RCC 7860 (cell line): ENCODE measurements around the gene SCN4A.
"Not testable (repeated sequence)": the region's sequence is repeated elsewhere in the genome, so short reads cannot be mapped to it uniquely, and the experiment has no call there.

ENCODE experiments used
- DNase-seq: peaks from one replicate; pipeline ENCODE4 v3.0.0-alpha.2; 2015; ENCODE audit warnings: low spot score
- FAIRE-seq: peaks from 2 replicates; lab custom pipeline; 2012; peaks lifted over from hg19 to GRCh38; lab: Jason Lieb, UNC

SCN4A gene

GRCh38 chr17:63972796-63973195 lies at the start of gene SCN4A:
Gene SCN4A, minus strand, starts transcription at chr17:63972918. Its CDS starts 77 bp downstream, at chr17:63972841.
- FAIRE-seq, result no peak

GRCh38 chr17:64020056-64020766 lies 47.5 kb upstream of the SCN4A start, which contains the start of gene ICAM2:
Gene ICAM2, minus strand, starts transcription at chr17:64020633. Its CDS starts 13,942 bp downstream, at chr17:64006691.
- no peak for DNase-seq
- FAIRE-seq, result no peak

More at GRCh38 chr17:63972796-63973195, at the start of gene SCN4A:
- DNase-seq, result no peak

GRCh38 chr17:64019551-64019961 lies 46.8 kb upstream of the SCN4A start:
- not testable (repeated sequence) for FAIRE-seq

DNA sequence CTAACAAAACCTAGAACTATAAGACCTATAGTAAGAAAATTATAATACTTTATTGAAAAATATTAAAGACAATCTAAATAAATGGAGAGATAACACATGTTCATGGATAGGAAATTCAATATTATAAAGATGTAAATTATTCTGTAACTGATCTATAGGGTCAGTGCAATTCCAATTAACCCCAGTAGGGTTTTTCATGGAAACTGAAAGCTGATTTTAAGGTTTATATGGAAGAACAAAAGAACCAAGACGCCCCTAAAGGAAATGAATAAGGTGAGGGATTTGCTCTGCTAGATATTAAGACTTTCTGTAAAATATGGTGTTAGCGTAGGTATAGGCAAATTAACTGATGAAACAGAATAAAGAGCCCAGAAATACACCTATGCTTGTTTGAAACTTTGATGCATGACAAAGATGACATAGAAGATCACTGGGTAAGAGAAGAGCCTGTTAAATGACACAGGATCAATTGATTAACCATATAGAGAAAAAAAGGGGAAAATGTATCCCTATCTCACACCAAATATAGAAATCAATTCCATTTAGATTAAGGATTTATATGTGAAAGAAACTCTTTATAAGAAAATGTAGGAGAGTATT lies 44.8 kb upstream of the SCN4A start:
- DNase-seq, result no peak
- FAIRE-seq, result no peak

More at GRCh38 chr17:64019551-64019961, 46.8 kb upstream of the SCN4A start:
- not testable (repeated sequence) for DNase-seq

DNA sequence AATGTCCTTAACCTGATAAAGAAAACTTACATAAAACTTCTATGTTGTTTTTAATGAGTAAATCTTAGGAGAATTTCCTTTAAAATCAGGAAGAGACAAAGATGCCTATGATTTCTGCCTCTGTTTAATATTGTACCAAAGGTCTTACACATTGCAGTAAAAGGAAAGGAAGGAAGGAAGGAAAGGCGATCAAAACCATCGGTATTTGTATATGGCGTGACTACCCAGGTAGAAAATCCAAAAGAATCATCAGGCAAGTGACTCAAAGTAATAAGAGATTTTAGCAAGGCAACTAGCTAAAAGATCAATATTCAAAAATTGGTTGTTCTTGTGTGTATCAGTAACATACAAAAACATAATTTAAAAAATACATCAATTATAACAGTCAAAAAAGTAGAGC lies 44.3 kb upstream of the SCN4A start:
- DNase-seq (no peak), FAIRE-seq (no peak)

GRCh38 chr17:64016231-64016784 lies 43.6 kb upstream of the SCN4A start:
- DNase-seq (no peak), FAIRE-seq (no peak)

GRCh38 chr17:64015447-64015846 lies 42.7 kb upstream of the SCN4A start:
- DNase-seq (no peak), FAIRE-seq (no peak)

DNA sequence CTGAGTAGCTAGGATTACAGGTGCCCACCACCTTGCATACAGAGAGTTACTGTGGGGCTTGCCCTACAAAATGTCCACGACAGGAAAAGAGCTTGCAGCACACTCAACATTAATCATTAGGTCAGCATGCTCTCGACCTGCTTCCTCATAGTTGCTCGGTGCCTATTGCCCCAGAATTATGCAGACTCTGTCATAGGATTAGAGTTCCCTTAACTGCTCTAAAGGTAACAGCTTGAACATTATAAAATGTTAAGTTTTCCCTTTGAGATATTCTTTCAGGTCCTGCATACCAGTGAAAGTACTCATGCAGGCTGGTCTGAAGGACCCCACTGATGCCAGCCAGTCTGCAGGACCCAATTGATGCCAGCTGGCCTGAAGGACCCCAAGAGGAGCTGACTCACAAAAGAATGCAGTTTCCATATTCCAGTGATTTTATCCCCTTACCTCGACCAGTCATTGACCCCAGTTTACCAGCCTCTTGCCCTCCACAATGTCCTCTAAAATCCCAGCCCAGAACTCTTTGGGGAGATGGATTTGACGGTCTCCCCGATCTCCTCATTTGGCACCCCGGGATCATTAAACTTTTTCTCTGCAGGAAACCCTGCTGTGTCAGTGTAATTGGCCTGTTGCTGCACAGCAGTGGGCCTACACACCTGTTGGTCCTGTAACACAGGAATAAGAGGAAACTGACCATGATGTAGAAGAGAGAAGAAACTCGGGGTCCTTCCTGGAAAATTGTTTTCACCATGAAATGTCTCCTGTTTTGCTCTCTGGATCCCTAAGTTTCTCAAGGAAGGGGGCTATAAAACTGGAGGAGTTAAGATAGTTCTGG lies 37.1 kb upstream of the SCN4A start:
- FAIRE-seq (no peak), DNase-seq (no peak)

GRCh38 chr17:64008830-64009229 lies 36.1 kb upstream of the SCN4A start:
- FAIRE-seq (no peak), DNase-seq (no peak)

- DNase-seq (no peak), FAIRE-seq (no peak)
Observed at GRCh38 chr17:64008346-64008745, 35.6 kb upstream of the SCN4A start.

DNA sequence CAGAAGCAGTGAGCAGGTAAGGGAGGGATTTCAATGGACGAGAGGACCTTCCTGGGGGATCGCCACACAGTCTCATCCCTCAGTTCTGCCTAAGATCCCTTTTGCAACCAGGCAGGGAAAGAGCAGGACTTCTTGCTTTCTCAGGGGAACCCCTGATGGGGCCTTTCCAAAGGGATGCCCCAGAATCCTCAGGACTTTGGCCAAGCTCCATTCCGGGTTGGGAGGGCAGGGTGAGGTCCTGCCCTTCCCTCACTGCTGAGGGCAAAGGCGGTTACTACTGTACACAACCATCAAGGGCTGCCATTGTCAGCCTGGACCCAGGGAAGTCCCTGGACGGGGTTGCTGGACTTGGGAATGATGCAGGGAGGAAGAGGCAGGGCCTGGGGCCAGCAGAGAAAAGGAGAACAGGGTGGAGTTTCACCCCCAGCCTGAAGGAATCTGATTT lies 35.1 kb upstream of the SCN4A start:
- no peak for FAIRE-seq

DNA sequence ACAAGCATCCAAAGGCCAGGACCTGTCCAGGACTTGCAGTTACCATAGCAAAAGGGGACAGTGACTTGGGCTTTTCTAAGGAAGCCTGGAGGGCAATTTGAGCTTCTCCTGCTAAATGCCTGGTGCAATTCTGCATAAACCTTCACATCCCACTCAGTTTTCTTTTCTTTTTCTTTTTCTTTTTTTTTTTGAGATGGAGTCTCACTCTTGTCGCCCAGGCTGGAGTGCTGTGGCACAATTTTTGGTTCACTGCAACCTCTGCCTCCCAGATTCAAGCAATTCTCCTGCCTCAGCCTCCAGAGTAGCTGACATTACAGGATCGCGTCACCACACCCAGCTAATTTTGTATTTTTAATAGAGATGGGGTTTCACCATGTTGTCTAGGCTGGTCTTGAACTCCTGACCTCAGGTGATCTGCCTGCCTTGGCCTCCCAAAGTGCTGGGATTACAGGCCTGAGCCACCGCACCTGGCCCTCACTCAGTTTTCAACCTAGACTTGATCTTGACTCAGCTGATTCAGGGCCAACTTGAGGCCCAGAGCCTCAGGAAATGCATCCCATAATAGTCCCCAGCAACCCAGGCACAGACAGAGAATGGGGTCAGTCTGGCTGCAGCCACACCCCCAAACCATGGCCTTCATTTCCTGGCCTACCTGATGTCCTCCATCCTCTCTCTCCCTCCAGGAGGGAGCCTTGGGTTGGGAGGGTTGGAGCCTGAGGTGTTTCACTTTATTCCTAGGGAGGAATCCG lies 34.5 kb upstream of the SCN4A start:
- not testable (repeated sequence) for FAIRE-seq

More for the DNA sequence above, 35.1 kb upstream of the SCN4A start:
- no peak for DNase-seq

GRCh38 chr17:64006361-64007088 lies 33.8 kb upstream of the SCN4A start:
- DNase-seq, result no peak
- FAIRE-seq, result no peak

More for the DNA sequence above, 34.5 kb upstream of the SCN4A start:
- DNase-seq, result not testable (repeated sequence)

DNA sequence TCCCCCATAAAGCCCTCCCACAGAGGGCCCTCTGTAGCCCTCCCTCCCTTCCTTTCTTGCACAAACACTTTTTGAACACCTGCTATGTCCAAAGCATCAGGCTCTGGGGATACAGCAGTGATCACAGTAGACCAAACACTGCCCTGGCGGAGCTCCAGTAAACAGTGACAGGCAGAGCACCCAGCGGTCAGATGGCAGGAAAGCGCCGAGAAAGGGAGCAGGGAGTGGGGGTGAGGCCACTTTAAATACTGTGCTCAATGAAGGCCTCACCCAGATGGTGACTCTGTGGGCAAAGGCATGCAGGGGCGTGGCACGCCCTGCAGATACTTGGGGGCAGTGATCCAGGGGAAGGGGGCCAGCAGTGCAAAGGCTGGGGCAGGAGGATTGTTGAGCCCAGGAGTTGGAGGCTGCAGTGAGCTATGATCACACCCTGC lies 33.0 kb upstream of the SCN4A start:
- FAIRE-seq, result no peak
- no peak for DNase-seq

DNA sequence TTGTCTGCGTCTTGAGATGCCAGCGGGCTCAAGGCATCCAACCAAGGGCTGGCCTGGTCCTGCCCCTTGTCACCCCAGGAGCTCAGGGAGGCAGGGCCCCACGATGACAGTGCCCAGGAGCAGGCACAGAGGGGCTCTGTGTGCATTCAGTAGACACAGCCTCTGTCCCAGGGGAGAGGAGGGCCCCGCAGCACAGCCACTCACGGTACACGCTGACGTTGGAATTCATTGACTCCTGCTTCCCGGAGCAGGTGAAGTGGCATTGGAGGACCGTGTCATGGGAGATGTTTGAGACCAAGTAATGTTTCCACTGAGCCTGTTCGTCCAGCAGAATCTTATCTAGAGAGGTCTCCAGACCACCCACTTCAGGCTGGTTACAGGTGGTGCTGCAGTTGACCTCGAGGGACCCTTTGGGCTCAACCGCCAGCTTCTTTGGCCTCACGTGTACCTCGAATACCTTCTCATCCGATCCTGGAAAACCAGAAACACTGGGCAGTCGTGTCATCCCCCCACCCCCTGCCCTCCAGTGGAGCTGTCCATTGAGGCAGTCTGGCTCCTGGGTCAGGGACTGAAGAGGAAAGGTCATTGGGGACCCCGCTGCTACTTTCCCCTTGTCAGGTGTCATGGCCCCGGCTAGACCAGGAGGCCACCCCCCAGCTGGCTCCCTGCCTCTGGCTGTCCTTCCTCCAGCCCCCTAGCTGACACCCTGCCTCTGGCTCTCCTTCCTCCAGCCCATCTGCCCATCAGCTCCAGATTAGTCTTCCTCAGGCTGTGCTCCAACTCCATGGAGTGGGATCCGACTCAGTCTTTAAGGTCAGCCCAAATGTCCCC lies 32.4 kb upstream of the SCN4A start:
- FAIRE-seq, result no peak
- DNase-seq, result no peak

- DNase-seq (no peak), FAIRE-seq (no peak)
Observed at GRCh38 chr17:64004218-64004770, 31.6 kb upstream of the SCN4A start.

DNA sequence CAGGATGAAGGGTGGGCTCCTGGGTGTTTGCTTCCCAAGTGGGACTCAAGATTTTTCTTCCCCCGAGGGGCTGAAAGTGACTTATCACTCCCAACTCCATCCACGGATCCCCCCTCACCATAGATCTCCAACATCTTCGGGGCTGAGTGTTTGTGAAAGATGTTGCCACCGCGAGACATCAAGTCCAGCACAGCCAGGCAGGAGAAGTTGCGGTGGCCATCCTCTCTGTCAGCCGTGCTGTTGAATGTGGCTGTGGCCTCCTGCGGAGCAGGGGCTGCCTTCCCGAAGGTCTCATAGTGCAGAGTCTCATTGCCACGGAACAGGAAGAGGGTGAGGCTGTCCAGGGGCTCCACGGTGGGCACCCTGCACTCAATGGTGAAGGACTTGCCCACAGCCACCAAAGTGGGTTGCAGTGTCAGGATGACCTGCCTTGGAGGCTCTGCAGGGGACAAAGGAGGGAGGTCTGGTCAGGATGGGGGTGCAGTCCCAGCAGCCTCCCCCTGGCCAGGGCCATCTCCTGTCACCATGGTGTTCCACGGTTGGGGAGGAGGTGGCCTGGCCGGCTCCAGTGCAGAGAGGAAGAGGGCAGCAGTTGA lies 30.9 kb upstream of the SCN4A start:
- no peak for FAIRE-seq
- no peak for DNase-seq
